Measurements from ENCODE around the gene LILRA5. TPM values are rescaled to one million over a fixed set of nuclear protein-coding genes. Genes with fewer than 3 reads are reported as not detected.

The LILRA5 gene
- total RNA-seq (2022; extraction: Qiagen RNA extraction; ENCODE audit: low read depth): not detected in 5 replicates

GRCh38 chr19:54312436-54313377, at the start of gene LILRA5:
Gene LILRA5 (minus strand): TSS chr19:54313166. CDS start chr19:54313019, 147 bp downstream.

DNA sequence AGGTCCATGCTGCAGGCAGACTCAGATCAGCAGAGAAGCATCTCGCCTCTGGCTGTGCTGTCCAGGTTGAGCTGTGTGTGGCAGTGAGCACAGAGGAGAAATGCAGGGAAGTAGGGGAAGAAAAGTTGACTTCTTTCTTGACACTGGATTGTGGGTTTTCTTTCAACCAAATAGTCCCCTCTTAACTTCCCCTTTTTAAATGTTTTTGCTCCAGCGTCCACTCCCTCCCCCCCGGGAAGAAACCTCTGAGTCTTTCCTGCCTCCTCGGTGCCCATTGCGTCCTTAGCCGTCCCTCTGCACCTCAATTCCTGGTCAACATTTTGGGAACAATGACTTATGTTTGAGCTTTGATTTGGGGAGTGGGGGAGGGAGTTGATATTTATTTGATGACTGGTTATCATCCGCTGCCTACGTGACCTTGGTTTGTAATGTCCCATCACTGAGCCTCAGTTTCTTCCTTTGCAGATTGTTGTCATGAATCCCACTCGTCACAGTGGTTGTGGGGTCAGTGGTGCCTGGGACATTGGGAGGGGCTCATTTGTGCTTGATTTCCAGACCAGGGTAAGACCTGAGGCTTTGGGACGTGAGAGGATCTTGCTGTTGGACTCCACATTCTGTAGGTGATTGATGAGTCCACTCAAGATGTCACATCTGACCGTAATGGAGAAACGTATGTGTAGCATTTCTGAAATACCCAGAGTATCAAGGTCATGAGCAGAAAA, 31.8 kb downstream of the LILRA5 start, which contains the start of gene LILRB2:
TSS of gene LILRB2 (minus strand) at position 104 of the 722 bp plus-strand sequence. CDS start 614 bp downstream, outside the sequence.

GRCh38 chr19:54257116-54257480, 55.9 kb downstream of the LILRA5 start, which contains the start of gene LILRB5:
Gene LILRB5 (minus strand): TSS chr19:54257273. CDS start chr19:54257193, 80 bp downstream.

Other genes with a start within 250 kb of the LILRA5 start
- gene VSTM1, start 249.3 kb downstream of the LILRA5 start, total RNA-seq (2022; extraction: Qiagen RNA extraction; ENCODE audit: low read depth): 0.27 to 1.5 TPM (median 0.47 TPM) in 5 replicates
- gene TARM1, start 231.8 kb downstream of the LILRA5 start, total RNA-seq (2022; extraction: Qiagen RNA extraction; ENCODE audit: low read depth): not detected in 5 replicates
- gene OSCAR, start 212.4 kb downstream of the LILRA5 start, total RNA-seq (2022; extraction: Qiagen RNA extraction; ENCODE audit: low read depth): 0.17 to 0.44 TPM (median 0.23 TPM) in 5 replicates
- gene NDUFA3, start 210.3 kb downstream of the LILRA5 start, total RNA-seq (2022; extraction: Qiagen RNA extraction; ENCODE audit: low read depth): 196 to 262 TPM (median 224 TPM) in 5 replicates
- 19.1 to 23.8 TPM (median 20.9 TPM) in 5 replicates for gene TFPT, start 197.5 kb downstream of the LILRA5 start, total RNA-seq (2022; extraction: Qiagen RNA extraction; ENCODE audit: low read depth)
- gene PRPF31, start 197.4 kb downstream of the LILRA5 start, total RNA-seq (2022; extraction: Qiagen RNA extraction; ENCODE audit: low read depth): 104 to 119 TPM (median 115 TPM) in 5 replicates
- gene CNOT3, start 175.4 kb downstream of the LILRA5 start, total RNA-seq (2022; extraction: Qiagen RNA extraction; ENCODE audit: low read depth): 44.4 to 68.3 TPM (median 63.5 TPM) in 5 replicates
- 7.3 to 9.1 TPM (median 8.1 TPM) in 5 replicates for gene LENG1, start 153.4 kb downstream of the LILRA5 start, total RNA-seq (2022; extraction: Qiagen RNA extraction; ENCODE audit: low read depth)
- 0.53 to 1.7 TPM (median 0.91 TPM) in 5 replicates for gene TMC4, start 140.0 kb downstream of the LILRA5 start, total RNA-seq (2022; extraction: Qiagen RNA extraction; ENCODE audit: low read depth)
- gene MBOAT7, start 123.6 kb downstream of the LILRA5 start, total RNA-seq (2022; extraction: Qiagen RNA extraction; ENCODE audit: low read depth): 115 to 158 TPM (median 153 TPM) in 5 replicates
- 86.6 to 131 TPM (median 124 TPM) in 5 replicates for gene TSEN34, start 121.9 kb downstream of the LILRA5 start, total RNA-seq (2022; extraction: Qiagen RNA extraction; ENCODE audit: low read depth)
- gene RPS9, start 112.3 kb downstream of the LILRA5 start, total RNA-seq (2022; extraction: Qiagen RNA extraction; ENCODE audit: low read depth): 2,157 to 2,797 TPM (median 2,191 TPM) in 5 replicates
- 0.20 to 0.59 TPM (median 0.31 TPM) in 5 replicates for gene LILRB3, start 90.2 kb downstream of the LILRA5 start, total RNA-seq (2022; extraction: Qiagen RNA extraction; ENCODE audit: low read depth)
- gene LILRA6, start 70.4 kb downstream of the LILRA5 start, total RNA-seq (2022; extraction: Qiagen RNA extraction; ENCODE audit: low read depth): not detected in 5 replicates
- gene LILRB5, start 55.9 kb downstream of the LILRA5 start, total RNA-seq (2022; extraction: Qiagen RNA extraction; ENCODE audit: low read depth): 0.05 to 0.15 TPM (median 0.05 TPM) in 4 of 5 replicates, not detected in the other
- gene LILRB2, start 32.1 kb downstream of the LILRA5 start, total RNA-seq (2022; extraction: Qiagen RNA extraction; ENCODE audit: low read depth): 0.06 to 0.24 TPM (median 0.12 TPM) in 4 of 5 replicates, not detected in the other
- gene LILRA4, start 26.0 kb upstream of the LILRA5 start, total RNA-seq (2022; extraction: Qiagen RNA extraction; ENCODE audit: low read depth): not detected in 5 replicates
- gene LAIR1, start 51.8 kb upstream of the LILRA5 start, total RNA-seq (2022; extraction: Qiagen RNA extraction; ENCODE audit: low read depth): 0.18 TPM in 1 of 5 replicates, not detected in the others
- gene TTYH1, start 102.3 kb upstream of the LILRA5 start, total RNA-seq (2022; extraction: Qiagen RNA extraction; ENCODE audit: low read depth): 0.21 to 0.30 TPM (median 0.25 TPM) in 4 of 5 replicates, not detected in the other
- 78.1 to 131 TPM (median 107 TPM) in 5 replicates for gene LENG8, start 136.0 kb upstream of the LILRA5 start, total RNA-seq (2022; extraction: Qiagen RNA extraction; ENCODE audit: low read depth)
- 4.8 to 6.6 TPM (median 6.4 TPM) in 5 replicates for gene LENG9, start 150.6 kb upstream of the LILRA5 start, total RNA-seq (2022; extraction: Qiagen RNA extraction; ENCODE audit: low read depth)
- 0.17 to 0.36 TPM in 2 of 5 replicates, not detected in the others for gene CDC42EP5, start 160.1 kb upstream of the LILRA5 start, total RNA-seq (2022; extraction: Qiagen RNA extraction; ENCODE audit: low read depth)
- not detected in 5 replicates for gene LAIR2, start 189.7 kb upstream of the LILRA5 start, total RNA-seq (2022; extraction: Qiagen RNA extraction; ENCODE audit: low read depth)

Measured in A549 treated with GW870086 at 1 μM for 4 hours (cell line).